Nephron progenitor cell (in vitro differentiated cells): ENCODE results near the gene GLT8D1.
A peak's percentile ranks its signal among the peaks of the same experiment; 100 is the strongest.

Source experiments
- DNase-seq: peaks from one replicate; pipeline ENCODE4 v3.0.0; 2021
- H3K27ac Mint-ChIP-seq: 2 replicates; pipeline ENCODE4 v1.8.0; 2021; ENCODE audit warnings: mild to moderate bottlenecking, moderate library complexity, mixed read lengths
- H3K27me3 Mint-ChIP-seq: 2 replicates; pipeline ENCODE4 v1.8.0; 2021; ENCODE audit warnings: mild to moderate bottlenecking, low read depth, mixed read lengths; ENCODE audit not compliant: poor library complexity
- H3K36me3 Mint-ChIP-seq: 2 replicates; pipeline ENCODE4 v1.8.0; 2021; ENCODE audit warnings: low read depth, mixed read lengths
- H3K4me1 Mint-ChIP-seq: 2 replicates; pipeline ENCODE4 v1.8.0; 2021; ENCODE audit warnings: mixed read lengths
- H3K4me3 Mint-ChIP-seq: 2 replicates; pipeline ENCODE4 v1.8.0; 2021; ENCODE audit warnings: mild to moderate bottlenecking, moderate library complexity, mixed read lengths
- H3K9me3 Mint-ChIP-seq: 2 replicates; pipeline ENCODE4 v1.8.0; 2021; ENCODE audit warnings: mild to moderate bottlenecking, moderate library complexity, mixed read lengths
- TF ChIP-seq, protein P1 (sequence below): fragments of 200-600 bp; sonication (generic); IDR thresholded peaks from 2 replicates; pipeline ENCODE4 v1.5.0; 2021; ENCODE audit warnings: antibody characterized with exemption

Gene GLT8D1

DNA sequence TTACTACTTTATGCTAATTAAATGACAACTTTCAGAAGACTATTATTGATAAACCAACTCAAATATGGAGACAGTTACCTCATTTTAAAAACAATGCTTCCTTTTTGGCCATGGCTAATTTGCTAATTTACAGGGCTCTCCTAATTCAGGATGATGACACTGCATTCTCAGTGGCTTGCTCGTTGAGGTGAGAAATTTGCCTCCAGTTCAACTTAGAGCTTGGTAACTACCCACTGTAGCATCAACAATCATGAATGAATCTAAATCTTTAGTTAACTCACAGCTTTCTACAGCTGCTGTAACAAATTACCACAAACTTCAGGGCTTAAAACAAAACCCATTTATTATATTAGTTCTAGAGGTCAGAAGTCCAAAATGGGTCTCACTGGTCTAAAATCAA lies 33.9 kb downstream of the GLT8D1 start:
- Mint-ChIP-seq H3K36me3 (peaks cover 76% of the 10 kb centered on the region), H3K4me3 (no peak overlapping the region), H3K27me3 (no peaks in the 10 kb centered on the region), H3K27ac (no peak overlapping the region), H3K4me1 (no peaks in the 10 kb centered on the region), H3K9me3 (no peaks in the 10 kb centered on the region)
- TF ChIP-seq, protein P1, sequence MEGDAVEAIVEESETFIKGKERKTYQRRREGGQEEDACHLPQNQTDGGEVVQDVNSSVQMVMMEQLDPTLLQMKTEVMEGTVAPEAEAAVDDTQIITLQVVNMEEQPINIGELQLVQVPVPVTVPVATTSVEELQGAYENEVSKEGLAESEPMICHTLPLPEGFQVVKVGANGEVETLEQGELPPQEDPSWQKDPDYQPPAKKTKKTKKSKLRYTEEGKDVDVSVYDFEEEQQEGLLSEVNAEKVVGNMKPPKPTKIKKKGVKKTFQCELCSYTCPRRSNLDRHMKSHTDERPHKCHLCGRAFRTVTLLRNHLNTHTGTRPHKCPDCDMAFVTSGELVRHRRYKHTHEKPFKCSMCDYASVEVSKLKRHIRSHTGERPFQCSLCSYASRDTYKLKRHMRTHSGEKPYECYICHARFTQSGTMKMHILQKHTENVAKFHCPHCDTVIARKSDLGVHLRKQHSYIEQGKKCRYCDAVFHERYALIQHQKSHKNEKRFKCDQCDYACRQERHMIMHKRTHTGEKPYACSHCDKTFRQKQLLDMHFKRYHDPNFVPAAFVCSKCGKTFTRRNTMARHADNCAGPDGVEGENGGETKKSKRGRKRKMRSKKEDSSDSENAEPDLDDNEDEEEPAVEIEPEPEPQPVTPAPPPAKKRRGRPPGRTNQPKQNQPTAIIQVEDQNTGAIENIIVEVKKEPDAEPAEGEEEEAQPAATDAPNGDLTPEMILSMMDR = no peak
- DNase-seq = no peak

DNA sequence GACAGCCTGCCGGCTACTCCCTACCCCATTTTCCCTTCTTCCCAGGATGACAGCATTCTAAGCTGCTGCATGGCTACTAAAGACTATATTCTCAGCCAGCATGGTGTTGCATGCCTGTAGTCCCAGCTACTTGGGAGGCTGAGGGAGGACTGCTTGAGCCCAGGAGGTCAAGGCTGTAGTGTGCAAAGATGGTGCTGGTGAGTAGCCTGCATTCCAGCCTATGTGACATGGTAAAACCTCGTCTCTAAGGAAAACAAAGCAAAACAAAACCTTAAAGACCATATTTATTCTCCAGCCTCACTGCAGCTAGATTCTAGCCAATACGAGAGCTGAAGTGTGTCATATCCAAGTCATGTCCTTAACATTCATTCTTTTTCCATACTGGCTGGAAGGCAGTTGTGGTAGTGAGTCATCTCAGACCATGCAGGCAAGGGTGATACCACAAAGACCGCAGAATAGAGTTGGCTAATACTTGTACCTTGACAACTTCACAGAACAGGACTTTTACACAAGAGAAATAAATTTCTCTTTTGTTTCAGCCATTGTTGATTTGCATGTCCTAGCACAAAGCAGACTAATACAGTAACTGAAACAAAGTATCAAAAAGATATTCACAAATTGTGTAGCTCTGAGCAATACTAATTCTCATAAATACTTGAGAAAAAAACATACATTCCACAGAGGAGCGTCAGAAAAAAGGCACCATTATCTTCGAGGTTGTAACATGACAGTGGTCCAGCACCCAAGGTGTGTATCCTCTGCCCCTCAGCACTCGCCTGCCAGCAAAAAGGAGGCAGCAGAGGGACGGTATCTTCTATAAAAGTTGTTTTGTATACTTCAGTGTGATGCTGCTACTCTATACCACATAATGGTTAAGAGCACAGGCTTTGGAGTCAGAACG lies 34.7 kb downstream of the GLT8D1 start:
- H3K4me1 Mint-ChIP-seq = no peaks in the 10 kb centered on the region
- H3K27ac Mint-ChIP-seq = peak overlapping the region; percentile 69
- TF ChIP-seq, protein P1 = no peak
- no peak overlapping the region for H3K4me3 Mint-ChIP-seq
- peaks cover 76% of the 10 kb centered on the region for H3K36me3 Mint-ChIP-seq
- no peaks in the 10 kb centered on the region for H3K27me3 Mint-ChIP-seq
- no peak for DNase-seq
- no peaks in the 10 kb centered on the region for H3K9me3 Mint-ChIP-seq

DNA sequence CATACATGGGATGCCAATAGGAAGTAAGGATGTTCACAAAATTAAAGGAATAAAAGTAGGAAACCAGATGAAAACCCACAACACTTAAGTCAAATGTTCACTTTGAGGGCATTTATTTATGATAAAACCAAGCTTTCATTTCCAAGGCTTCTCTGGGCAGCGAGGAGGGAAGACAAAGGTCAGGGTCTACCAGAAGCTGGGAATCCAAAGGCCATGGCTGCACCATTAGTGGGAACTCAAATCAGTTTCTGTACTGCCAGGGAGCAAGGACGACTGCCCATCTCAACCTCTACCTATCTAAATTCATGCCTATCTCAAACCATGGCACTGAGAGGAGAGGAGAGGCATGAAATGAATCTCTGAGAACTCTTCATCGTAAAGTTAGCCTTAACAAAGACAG lies 42.5 kb downstream of the GLT8D1 start:
- Mint-ChIP-seq H3K36me3 (peaks cover 73% of the 10 kb centered on the region), H3K27ac (peak overlapping the region; percentile 42), H3K9me3 (no peaks in the 10 kb centered on the region), H3K4me1 (no peaks in the 10 kb centered on the region), H3K4me3 (no peak overlapping the region), H3K27me3 (no peaks in the 10 kb centered on the region)
- DNase-seq = no peak
- TF ChIP-seq, protein P1 = no peak

DNA sequence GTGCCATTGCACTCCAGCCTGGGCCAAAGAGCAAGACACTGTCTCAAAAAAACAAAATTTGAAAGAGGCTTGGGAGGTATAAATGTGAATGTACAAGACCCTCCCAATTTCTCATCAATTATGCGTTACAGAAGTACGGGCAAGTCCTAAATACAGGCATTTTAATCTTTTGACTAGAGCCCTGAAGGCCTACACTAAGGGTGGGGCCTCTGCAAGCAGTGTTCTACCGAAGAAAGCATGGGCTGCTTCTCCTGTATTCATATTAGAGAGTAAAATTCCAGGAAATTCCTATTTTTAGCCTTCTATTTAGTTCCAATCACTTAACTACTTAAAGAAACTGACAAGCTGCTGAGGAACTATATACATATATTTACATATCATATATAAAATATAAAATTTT lies 45.5 kb downstream of the GLT8D1 start:
- Mint-ChIP-seq H3K4me3 (no peak overlapping the region), H3K27ac (no peak overlapping the region), H3K27me3 (no peaks in the 10 kb centered on the region), H3K9me3 (no peaks in the 10 kb centered on the region), H3K4me1 (no peaks in the 10 kb centered on the region), H3K36me3 (peaks cover 71% of the 10 kb centered on the region)
- TF ChIP-seq, protein P1 = no peak
- no peak for DNase-seq

DNA sequence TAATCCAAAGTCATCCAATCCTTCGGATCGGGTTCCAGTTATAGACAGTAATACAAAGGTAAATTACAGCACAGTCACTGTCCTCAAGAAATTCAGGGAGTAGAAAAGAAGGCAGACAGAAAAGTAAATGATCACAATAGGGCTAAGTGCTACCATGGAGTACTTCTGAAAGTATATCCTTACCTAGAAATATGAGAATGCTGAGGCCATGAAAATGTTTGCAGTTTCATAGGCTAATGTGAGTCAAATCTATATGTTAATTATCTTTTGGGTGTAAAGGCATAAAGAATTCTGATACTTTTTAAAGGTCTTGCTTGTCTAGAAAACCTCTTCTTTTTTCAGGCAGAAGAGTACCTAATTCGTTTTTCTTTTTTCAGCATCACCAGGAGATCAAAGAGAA lies 49.7 kb downstream of the GLT8D1 start:
- peaks cover 50% of the 10 kb centered on the region for H3K36me3 Mint-ChIP-seq
- no peak for DNase-seq
- TF ChIP-seq, protein P1 = no peak
- H3K27me3 Mint-ChIP-seq = no peaks in the 10 kb centered on the region
- no peak overlapping the region for H3K4me3 Mint-ChIP-seq
- H3K27ac Mint-ChIP-seq = no peak overlapping the region
- no peaks in the 10 kb centered on the region for H3K9me3 Mint-ChIP-seq
- H3K4me1 Mint-ChIP-seq = no peaks in the 10 kb centered on the region

DNA sequence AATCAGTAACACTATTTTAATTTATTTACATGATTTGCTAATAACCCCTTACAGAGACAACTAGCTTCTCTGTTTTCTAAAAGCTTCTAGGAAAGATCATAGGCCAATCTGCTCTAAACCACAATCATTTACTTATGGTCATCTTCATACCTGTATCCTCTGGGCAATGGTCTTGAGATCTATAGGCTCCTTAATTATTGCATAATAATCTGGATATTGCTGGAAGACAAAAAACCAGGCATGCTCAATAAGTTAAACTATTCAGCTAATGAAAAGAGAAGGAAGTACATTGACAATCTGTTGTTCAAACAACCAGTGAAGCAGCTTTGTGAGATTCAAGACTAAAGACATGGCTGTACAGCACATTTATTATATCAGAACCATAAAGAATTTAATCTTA lies 54.0 kb downstream of the GLT8D1 start:
- Mint-ChIP-seq H3K4me1 (no peaks in the 10 kb centered on the region), H3K9me3 (no peaks in the 10 kb centered on the region), H3K27me3 (no peaks in the 10 kb centered on the region), H3K27ac (no peak overlapping the region), H3K36me3 (peaks cover 65% of the 10 kb centered on the region), H3K4me3 (no peak overlapping the region)
- no peak for DNase-seq
- TF ChIP-seq, protein P1 = no peak
